ENCODE results near the gene FGFR3.
"Not testable (repeated sequence)": the region's sequence is repeated elsewhere in the genome, so short reads cannot be mapped to it uniquely, and the experiment has no call there.

The FGFR3 gene

DNA sequence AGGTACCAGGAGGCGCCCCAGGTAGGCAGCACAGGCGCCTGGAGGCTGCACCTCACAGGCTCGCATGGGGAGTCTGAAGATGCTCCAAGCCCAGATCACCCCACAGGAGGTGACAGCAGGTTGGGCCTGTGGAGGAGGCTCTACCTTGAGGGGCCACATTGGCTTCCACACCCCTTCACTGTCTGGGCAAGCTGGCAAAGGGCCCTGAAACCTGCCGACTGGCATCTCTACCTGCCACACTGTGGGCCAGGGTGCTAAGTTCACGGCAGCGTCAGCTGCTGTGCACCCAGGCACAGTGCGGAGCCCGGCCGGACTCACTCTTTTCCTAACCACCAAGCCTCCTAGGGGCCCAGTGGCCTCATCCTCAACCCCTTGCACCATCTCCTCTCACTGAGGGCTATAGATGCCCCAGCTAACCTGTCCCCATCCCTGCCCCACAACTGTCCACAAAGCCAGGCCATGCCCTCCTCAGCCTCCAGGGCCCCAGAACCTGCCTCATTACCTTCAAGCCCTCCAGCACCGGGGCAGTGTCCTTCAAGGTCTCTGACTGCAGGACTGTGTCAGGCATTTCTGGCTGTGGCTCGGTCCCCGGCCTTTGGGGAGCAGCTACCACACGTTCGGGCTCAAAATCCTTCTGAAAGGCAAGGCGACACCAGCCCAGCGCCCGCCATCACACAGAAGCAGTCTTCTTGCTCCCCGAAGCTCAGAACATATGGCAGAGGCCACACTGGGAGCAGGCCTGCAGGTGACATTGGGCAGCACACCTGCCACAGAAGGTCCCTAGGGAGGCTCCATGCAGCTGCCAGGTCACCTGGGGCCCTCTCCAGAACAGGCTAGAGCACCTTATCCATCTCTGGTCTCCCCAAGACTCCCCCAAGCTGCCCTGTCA is 28.8 kb downstream of the FGFR3 start:
- DNase-seq = no peak

DNA sequence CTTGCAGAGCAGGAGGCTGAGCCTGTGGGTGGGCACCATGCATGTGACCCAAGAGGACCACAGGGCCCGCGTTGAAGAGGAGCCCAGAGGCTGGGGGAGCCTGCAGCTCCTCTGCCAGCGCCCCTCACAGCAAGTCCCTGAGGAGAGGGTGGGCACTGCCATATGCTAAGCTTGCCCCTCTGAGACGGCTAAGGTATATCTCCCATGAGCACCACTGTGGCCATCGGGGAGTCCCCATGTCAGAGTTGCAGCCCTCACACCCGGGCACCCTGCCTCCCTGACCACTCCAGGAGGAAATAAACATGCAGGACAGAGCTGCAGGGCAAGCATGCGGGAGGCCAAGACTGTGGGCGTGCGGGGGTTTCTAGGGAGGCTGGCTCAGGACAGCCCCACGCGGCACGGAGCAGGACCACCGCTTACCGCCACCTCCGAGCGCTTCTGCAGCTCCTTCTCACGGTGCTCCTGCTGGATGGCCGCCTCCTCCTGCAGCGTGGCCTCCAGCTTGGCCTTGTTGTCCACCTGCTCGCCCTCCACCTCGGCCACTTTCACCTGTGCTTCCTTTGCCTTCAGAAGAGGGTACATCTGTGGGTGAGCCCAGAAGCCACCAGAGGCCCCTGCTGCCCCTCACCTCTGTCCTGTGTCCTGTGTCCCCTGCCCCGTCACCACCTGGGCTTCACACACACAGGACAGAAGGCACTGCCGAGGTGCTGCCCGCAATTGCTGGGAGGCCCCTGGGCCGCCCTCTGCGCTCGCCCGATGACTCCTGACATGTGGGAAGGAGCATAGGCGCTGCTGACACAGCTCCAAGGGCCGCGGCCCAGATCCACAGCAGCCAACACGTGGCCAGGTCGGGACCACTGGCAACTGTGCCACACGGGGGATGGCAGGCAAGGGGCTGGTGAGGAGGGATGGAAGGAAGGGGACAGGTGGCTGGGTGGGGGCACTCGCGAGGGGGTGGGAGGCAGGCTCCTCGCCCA is 29.8 kb downstream of the FGFR3 start:
- no peak for DNase-seq

DNA sequence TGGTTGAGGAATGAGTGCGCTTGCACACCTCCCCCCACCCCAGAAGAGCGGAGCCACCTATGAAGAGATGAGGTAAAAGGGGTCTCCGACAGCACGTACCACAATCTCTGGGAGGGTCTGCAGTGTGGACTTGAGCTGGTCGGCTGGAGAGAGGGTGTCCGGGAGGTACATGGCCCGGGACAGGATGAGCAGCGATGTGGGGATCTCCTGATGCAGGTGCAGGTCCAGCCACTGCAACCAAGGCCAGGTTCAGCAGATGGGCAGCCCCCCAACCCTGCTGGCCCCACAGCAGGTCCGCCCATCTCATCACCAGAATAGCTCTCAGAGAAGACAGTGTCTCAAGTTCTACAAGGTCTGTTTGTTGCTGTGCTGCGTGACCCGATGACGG is 30.4 kb downstream of the FGFR3 start:
- DNase-seq = no peak

DNA sequence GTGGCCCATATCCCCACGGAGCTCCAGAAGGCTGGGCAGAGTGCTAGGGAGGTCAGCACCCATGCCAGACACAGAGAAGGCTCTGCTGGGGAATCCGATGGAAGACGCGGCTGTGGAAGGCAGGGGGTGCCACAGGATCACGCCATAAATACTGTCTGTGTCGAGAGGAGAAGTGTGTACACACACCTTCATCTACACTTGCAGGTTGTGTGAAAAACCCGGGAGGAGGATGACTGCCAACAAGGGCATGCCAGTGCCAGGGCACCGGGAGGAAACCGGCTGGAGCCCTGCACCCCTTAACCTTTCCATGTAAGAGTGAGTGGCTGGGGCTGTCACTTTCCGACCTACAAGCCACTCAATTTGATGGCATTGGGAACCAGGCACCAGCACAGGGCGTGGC is 31.7 kb downstream of the FGFR3 start:
- DNase-seq = no peak

DNA sequence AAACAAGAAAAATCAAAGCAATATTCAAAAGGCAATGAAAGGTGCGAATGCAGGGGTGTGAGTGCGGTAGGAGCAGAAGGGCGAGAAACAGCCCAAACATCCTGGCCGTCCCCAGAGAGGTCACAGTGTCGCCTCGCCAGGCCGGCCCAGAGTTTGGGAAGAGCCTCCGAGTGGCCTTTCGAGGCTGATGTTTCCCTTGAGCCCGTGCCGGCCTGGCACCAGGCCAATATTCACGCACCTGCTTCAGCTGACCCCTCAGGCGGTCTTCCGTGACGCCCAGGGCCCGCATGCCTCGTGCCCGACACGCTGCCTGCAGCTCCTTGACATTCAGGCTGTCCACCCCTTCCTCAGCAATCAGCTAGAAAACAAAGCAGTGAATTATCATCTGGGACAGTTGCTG is 32.2 kb downstream of the FGFR3 start:
- no peak for DNase-seq

DNA sequence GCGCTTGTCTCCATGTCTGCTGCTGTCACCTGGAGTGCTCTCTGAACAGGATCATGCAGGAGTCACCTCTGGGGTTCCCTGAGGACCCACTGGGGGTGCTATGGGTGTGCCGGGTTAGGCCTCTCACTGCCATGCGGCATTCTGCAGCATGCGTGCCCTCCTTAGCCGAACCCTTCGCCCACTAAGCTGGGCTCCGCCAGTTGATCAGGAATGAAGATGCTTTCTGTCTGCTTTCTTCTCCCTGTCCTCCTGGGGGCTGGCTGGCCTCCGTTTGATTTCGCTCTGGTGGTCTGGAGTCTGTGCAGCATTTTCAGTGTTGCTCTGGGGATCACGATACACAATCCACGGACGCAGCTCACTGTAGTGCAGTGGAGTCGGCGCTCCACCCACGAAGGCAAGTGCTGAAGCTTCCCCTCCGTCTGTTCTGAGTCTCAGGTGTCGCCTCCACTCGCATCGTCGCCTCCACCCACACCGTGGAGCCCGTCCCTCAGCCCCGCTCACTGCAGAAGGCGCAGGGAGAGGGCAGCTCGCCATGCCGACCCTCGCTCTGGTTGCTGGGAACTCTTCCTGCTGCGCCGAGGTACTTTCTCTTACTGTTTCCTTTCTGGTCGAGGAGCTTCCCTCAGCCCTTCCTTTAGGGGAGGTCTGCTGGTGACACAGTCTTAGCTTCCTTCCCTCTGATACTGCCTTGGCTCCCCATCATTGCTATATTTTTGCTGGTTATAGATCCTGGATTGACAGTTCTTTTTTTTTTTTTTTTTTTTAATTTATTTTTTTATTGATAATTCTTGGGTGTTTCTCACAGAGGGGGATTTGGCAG is 33.6 kb downstream of the FGFR3 start:
- DNase-seq = no peak

DNA sequence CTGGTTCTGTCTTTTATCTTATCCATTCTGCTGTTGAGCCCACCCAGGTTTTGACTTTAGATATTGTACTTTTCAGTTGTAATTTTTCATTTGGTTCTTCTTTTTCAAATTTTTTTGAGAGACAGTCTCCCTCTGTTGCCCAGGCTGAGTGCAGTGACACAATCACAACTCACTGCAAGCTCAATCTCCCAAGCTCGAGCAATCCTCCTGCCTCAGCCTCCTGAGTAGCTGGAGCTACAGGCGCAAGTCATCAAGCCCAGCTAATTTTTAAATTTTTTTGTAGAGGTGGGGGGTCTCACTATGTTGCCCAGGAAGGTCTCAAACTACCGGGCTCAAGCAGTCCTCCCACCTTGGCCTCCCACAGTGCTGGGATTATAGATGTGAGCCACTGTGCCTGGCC is 37.1 kb downstream of the FGFR3 start:
- no peak for DNase-seq

DNA sequence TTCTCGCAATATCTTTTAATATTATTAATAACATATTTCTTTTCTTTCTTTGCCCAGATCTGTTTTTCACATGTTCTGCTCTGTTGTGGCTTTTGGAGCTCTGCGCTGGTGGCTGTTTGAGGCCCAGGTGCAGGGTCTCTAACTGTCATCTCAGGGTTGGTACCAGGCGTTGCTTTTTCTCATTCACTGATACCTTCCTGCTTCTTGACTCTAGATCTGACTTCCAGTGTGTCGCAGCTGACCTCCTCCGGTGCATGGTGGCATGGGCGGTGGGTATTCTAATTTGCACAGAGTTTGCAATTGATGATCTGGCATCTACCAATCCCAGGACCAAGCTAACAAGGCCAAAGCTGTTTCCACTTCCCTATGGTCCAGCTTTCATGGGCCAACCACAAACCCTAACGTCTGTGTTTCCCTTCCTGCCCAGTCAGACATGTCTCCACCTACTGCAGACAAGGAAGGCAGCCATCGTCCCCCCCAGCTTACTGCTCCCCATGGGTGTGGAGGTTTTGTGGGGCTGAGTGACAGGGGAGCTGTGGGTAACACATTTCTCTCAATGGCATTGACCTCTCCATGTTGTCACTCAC is 37.6 kb downstream of the FGFR3 start:
- no peak for DNase-seq

DNA sequence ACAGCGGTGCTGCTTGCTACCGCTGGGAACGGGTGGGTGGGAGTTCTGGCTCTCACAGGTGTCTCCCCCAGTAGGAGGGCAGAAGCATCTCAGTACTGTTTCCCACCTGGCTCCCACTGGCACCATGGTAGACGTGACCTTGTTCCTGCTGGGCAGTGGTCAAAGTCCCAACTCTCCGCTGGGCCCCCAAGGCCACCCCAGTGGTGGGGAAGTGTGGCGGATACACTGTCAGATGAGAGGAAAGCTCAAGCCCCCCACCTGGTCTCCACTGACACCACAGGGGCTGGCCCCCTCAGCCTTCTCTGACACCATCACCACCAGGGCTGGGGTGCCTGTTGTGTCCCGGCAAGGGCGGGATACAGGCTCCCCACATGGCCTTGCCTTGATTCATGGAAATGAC is 38.2 kb downstream of the FGFR3 start:
- DNase-seq = no peak

DNA sequence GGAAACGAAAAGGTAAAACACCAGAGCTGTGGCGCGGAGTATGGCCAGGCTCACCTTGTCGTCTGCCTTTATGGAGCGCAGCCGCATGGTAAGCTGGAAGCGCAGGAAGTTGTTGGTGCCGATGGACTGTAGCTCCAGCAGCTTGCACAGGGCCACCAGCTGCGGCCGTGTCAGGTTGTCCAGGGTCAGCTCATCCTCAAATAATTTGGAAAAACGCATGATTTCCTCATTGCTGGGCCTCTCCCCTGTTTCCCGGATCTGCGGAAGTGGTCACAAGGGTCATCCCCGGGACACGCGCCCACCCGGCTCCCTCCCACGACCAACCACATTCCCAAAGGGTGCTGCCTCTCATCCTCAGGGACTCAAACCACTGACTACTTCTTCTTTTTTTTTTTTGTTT is 39.6 kb downstream of the FGFR3 start:
- no peak for DNase-seq

DNA sequence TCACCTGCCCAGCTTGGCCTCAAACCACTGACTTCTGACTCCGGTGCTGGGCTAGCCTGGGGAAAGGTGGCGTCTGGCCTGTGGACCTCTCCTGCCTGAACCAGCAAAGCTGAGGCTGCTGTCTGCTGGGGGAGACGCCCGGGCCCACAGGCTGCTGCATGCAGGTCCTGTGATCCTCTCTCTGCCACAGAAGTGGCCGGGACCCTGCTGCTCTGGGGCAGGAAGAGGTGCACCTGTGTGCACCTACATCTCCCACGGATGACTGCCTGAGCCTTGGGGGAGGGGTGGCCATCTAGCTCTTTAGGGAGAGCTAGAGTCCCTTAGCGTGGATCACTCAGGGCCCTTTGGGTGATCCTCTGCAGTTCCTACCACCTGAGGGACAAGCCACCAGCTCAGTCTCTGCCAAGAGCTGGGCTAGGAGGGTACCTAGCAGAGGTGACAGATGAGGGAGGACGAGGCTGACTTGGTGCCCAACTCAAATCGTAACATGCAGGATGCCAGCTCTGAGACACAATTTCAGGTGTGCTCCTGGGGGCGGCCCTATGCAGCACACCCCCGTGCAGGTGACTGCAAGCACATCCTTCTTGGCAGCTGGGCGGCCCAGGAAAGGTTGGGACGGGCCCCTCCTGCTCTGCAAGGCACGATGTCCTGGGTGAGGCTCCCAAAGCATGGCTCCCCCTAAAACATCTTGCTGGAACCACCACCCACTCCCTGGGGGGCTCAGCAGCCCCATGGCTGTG is 40.4 kb downstream of the FGFR3 start:
- DNase-seq = no peak

DNA sequence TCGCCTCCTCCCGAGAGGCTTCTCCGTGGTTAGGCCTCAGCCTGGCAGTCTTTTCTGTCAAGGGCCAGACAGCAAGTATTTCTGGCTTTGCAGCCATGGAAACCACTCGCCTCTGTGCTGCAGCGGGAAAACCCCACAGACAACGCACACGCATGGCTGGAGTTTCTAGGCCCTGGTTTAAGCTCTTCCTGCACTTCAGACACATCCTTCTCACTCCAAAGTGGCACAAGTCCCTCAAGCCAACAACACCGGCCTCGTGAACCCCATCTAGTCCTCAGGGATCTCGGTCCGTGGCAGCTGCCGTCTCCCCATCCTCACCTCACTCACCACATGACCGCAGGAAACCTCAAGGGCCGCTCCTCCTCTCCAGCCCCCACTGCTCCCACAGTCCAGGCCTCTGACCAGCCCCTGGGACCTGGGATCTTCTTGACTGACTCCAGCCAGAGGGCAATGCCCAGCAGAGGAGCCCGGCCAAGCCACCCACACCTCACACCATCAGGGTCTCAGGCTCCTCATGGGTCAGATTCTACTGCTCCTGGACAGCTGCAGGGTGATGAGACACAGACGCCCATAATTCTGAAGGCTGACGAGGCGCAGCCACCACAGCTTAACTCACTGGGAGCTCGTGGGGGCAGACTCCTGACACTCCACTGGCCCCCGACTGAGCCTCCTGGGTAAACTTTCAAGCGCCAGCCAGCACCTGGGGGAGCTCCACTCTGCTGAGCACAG is 41.1 kb downstream of the FGFR3 start:
- no peak for DNase-seq

DNA sequence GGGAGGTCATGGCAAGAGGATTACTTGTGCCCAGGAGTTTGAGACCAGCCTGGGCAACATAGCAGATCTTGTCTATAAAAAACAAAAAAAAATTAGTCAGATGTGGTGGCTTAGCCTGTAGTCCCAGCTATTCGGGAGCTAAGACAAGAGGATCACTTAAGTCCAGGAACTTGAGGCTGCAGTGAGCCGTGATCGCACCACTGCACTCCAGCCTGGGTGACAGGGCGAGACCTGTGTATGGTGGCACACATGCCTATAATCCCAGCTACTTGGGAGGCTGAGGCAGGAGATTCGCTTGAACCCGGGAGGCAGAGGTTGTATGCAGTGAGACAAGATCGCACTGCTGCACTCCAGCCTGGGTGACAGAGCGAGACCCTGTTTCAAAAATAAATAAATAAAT is 42.7 kb downstream of the FGFR3 start:
- not testable (repeated sequence) for DNase-seq

DNA sequence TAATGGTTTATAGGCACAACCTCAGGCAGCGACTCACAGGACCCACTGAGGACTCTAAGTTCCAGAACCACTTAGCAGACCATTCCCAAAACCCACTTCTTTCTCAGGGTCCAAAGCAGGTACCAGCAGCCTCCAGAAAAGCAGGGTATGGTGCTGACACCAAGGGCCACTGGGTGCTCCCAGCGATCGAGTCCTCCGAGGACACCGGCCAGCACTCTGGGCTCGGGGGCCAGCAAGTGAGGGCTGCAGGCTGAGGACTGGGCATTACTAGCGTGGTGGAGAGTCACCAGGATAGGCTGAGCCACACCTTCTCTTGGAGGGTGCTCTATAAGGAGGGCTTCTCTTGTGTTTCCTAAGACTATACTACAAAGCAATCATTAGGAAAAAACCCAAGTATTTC is 43.6 kb downstream of the FGFR3 start:
- no peak for DNase-seq

DNA sequence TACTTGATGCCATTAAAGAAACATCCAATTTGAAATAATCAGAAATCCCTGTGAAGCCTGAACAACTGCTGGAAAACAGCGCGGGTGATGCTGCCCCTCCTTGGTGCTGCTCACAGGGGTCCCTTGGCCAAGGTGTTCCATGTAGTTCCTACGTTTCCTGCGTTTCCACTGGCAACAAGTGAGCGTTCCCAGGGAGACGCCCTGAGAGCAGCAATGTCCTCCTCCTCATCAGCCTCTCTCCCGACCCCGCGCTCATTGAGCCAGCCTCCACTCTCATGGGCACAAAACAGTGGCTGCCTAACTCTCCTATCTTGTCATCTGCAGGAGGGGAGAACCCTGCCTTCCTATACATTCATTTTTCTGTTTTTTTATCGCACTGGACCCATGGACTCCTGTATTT is 44.0 kb downstream of the FGFR3 start:
- DNase-seq = no peak

DNA sequence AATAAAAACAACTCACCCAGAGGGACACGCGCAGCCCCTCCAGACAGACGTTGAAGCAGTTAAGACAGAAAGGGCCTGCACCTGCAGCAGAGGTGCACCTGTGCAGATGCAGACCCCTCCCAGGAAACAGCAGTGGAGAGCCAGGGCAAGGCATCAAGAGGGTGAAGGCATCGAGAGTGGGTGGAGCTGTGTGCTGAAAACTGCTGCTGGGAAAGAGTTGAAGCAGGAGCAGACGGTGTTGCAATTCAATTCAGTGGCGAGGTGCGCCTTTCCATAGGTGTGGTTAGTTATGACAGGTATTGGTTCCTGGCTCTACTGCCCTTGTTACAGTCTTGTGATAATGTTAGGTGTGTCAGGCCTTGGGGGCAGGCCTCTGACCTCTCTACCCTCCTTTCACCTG is 46.2 kb downstream of the FGFR3 start:
- no peak for DNase-seq

DNA sequence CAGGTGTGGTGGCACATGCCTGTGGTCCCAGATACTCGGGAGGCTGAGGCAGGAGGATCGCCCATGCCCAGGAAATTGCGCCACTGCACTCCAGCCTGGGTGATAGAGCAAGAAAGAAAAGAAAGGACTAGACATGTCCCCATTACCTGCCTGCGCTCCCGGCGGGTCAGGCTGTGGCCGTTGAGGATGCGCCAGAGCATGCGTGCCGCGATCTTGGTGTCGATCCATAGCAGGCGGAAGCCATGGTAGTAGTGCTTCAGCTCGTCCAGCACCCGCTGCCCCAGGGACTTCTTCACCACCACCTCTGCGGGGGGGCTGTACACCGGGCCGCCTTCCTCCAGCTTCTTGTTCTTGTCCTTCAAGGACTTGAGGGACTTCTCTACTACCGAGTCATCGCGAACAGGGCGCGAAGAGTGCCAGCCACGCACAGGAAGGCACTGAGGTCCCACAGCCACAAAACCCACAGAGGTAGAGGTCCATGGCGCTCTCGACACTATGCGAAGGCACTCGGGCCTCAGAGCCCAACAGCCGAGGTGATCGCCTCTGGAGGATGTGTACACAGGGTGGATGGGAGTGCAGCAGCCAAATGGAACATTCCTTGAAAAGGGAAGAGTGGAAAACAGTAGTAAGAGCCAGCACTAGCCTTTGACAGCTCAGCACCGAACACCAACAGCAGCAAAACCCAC is 48.3 kb downstream of the FGFR3 start:
- no peak for DNase-seq

DNA sequence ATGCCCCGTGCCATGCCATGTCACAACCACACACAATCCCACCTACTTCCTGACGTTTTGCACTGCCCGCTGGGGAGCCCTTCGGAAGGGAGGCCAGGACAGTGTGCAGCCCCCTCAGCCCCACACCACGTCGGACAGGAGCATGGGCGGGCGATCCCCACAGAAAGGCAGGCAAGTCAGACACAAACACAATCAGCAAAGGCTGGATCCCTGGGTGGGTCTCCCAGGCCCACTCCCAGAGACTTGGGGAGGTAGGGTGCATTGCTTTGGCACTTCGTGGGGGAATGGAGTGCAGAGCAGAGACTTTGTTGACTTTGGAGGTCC is 48.8 kb downstream of the FGFR3 start:
- no peak for DNase-seq

DNA sequence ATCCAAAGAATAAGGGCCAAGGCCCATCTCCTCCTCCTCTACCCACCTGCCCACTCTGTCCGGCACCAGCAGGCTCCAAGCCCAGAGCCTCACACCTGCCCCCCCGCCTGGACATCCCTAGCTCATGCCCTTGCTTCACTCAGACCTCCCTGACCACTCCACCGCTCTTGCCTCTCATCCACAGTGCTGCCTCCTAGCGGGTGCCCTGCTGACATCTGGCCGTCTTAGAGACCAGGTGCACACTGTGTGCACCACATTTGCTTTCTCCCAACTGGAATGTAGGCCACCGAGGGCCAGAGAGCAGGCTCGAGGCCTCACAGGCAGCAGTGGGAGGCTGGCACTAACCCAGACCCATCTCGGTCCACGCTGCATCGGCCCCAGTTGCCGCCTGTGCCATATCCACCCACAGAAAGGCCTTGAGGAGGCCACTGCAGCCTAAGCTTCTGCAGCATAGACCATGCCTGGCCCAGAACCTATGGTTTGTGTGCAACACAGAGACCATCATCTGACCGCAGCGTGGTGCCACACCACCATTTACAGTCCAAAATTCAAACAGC is 49.3 kb downstream of the FGFR3 start:
- DNase-seq = no peak

DNA sequence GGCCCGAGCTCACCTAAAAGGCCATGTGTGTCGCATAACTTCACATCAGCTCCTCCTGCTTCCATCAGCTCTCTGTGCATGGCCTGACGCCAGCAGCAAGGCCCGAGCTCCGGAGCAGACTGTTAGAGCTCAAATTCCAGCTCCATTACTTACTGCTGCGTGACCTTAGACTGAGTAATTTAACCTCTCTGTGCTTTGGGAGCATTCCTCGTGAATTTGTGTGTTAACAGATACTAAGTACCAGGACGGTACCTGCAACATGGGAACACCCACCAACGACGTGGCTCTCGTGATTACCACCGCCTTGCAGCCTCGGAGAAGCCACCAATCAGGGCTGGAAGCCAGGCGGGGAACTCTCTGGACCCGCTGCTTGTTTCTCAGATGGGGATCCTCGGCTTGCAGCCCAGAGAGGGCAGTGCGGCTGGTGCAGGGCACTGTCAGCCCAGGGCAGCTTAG is 49.9 kb downstream of the FGFR3 start:
- DNase-seq = no peak
